ENCODE data around the gene SMYD3. TPM values are rescaled to one million over a fixed set of nuclear protein-coding genes. Genes with fewer than 3 reads are reported as not detected.

SMYD3 gene
- total and polyA plus RNA-seq, 2 donors (not counting 1 experiment from before 2014, with no cell fraction given): 9.7 to 37.2 TPM

- ChIA-PET POLR2A (no interaction called here), CTCF (no interaction called here)
- WGBS (ENCODE audit: insufficient coverage): 96% methylated on average over 27 of the region's 29 CpGs
- Mint-ChIP-seq H3K4me1 (no peaks in the 10 kb centered on the region), H3K27me3 (no peaks in the 10 kb centered on the region), H3K4me3 (no peak overlapping the region), H3K27ac (no peak overlapping the region), H3K9me3 (ENCODE audit: insufficient read depth) (peaks cover 3% of the 10 kb centered on the region)
- H3K79me2 ChIP-seq (ENCODE audit: control insufficient read depth, insufficient read depth, low read length): no peaks in the 10 kb centered on the region
- H3K9ac ChIP-seq (ENCODE audit: low read length): no peak overlapping the region
- DNase-seq (no peak), ATAC-seq (ENCODE audit: low read depth) (no peak)
- H4K20me1 ChIP-seq (ENCODE audit: control insufficient read depth, insufficient read depth, low read length, poor library complexity, severe bottlenecking): no peaks in the 10 kb centered on the region
- H3K27me3 ChIP-seq (replicated peaks in 1 of 4; ENCODE audit: control extremely low read depth in 1 of 4, control insufficient read depth in 3 of 4, insufficient read depth in 4 of 4, low read length in 3 of 4): no peaks in the 10 kb centered on the region
- H3K36me3 ChIP-seq (replicated peaks in 1 of 2; ENCODE audit: control extremely low read depth in 1 of 2, control insufficient read depth in 1 of 2, extremely low read depth in 1 of 2, insufficient read depth in 2 of 2, low read length in 1 of 2): no peaks in the 10 kb centered on the region
- H3K9me3 ChIP-seq (ENCODE audit: control extremely low read depth in 1 of 3, control insufficient read depth in 2 of 3, insufficient read depth in 1 of 3, low read length in 2 of 3): peaks cover 0 to 16% (median 6%) of the 10 kb centered on the region in 3 donors
- H3K4me3 ChIP-seq (ENCODE audit: control extremely low read depth in 1 of 5, extremely low read depth in 1 of 5, insufficient read depth in 1 of 5, low read depth in 2 of 5, low read length in 4 of 5): no peak overlapping the region
- no peak overlapping the region for H2AFZ ChIP-seq (ENCODE audit: insufficient read depth, low read depth, low read length, poor library complexity, severe bottlenecking)
- no peak overlapping the region for H3K4me2 ChIP-seq (replicated peaks; ENCODE audit: low read depth, low read length, poor library complexity, severe bottlenecking)
- TF ChIP-seq EZH2 (IDR thresholded peaks at IDR 0.05; ENCODE audit: borderline replicate concordance, insufficient read depth, low read depth, low read length, poor library complexity, severe bottlenecking) (no peak), CTCF (IDR thresholded peaks at IDR 0.05) (no peak)
- intact Hi-C loops (cut with micrococcal nuclease): no loop called here
- H3K4me1 ChIP-seq (ENCODE audit: control insufficient read depth in 2 of 2, insufficient read depth in 2 of 2, low read length in 2 of 2): no peaks in the 10 kb centered on the region
- H3K27ac ChIP-seq (ENCODE audit: low read length in 2 of 2): no peak overlapping the region
These were observed 359.3 kb downstream of the SMYD3 start for GRCh38 chr1:246147524-246148461.
